Measurements from ENCODE around the gene LAMTOR1.

DNA sequence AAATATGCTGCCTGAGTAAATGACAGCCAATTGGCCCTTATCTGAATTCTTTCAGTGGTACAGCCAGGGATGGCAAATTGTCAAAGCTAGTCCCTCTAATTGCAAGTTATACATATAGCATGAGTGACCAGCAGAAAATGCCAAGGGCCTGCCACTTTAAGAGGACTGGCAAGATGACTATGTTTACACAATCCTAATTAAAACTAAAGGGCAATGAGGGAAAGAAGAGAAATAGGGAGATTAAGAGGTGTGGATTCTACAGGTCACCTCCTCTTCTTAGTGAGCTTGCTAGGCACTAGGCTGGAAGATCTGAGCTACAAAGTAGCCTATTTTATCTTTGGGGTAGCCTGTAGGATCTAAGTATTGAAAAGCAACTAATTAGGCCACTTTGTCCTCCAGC, 36.2 kb downstream of the LAMTOR1 start:
- TF ChIP-seq POLR2A (IDR thresholded peaks at IDR 0.05; ENCODE audit: low read depth, low read length) (no peak), POLR2AphosphoS5 (IDR thresholded peaks at IDR 0.05; ENCODE audit: low read depth, low read length) (no peak)
